ENCODE measurements around the gene ST8SIA2. TPM values are rescaled to one million over a fixed set of nuclear protein-coding genes. Genes with fewer than 3 reads are reported as not detected.

ST8SIA2 gene
- total and polyA plus RNA-seq, 3 donors from 2014 or later: 0.12 to 0.31 (median 0.24) TPM

- Histone ChIP-seq H3K4me3 (no peak overlapping the region), H3K27ac (no peak overlapping the region), H3K27me3 (no peaks in the 10 kb centered on the region), H3K4me1 (no peaks in the 10 kb centered on the region), H3K9me3 (no peaks in the 10 kb centered on the region), H3K36me3 (ENCODE audit: low read depth, missing control alignments) (no peaks in the 10 kb centered on the region)
- 64 to 68% methylated on average over 17 to 26 of the region's 26 CpGs for WGBS, 2 donors
- intact Hi-C loops (cut with DNase I; ENCODE audit: low total_unique reads): no loop called here
- no peak for DNase-seq
- TF ChIP-seq POLR2A (IDR thresholded peaks at IDR 0.05) (no peak), CTCF (IDR thresholded peaks at IDR 0.05) (no peak)
Observed at GRCh38 chr15:92400980-92401787, 7.5 kb downstream of the ST8SIA2 start.

GRCh38 chr15:92402751-92403150 is 9.1 kb downstream of the ST8SIA2 start:
- 78 to 86% methylated on average over 5 of the region's 5 CpGs for WGBS, 2 donors

GRCh38 chr15:92405942-92406341 is 12.3 kb downstream of the ST8SIA2 start:
- 91 to 93% methylated on average over 5 of the region's 5 CpGs for WGBS, 2 donors
- no peaks in the 10 kb centered on the region for H3K36me3 ChIP-seq (ENCODE audit: low read depth, missing control alignments)
- no peaks in the 10 kb centered on the region for H3K27me3 ChIP-seq
- no peak overlapping the region for H3K27ac ChIP-seq
- H3K9me3 ChIP-seq: no peaks in the 10 kb centered on the region
- no peak overlapping the region for H3K4me3 ChIP-seq
- TF ChIP-seq CTCF (IDR thresholded peaks at IDR 0.05) (no peak), POLR2A (IDR thresholded peaks at IDR 0.05) (no peak)
- no peaks in the 10 kb centered on the region for H3K4me1 ChIP-seq
- no peak for DNase-seq
- intact Hi-C loops (cut with DNase I; ENCODE audit: low total_unique reads): no loop called here

More at GRCh38 chr15:92402751-92403150, 9.1 kb downstream of the ST8SIA2 start:
- H3K36me3 ChIP-seq (ENCODE audit: low read depth, missing control alignments): no peaks in the 10 kb centered on the region
- no peak overlapping the region for H3K4me3 ChIP-seq
- no peaks in the 10 kb centered on the region for H3K4me1 ChIP-seq
- intact Hi-C loops (cut with DNase I; ENCODE audit: low total_unique reads): no loop called here
- H3K27ac ChIP-seq: no peak overlapping the region
- no peaks in the 10 kb centered on the region for H3K27me3 ChIP-seq
- TF ChIP-seq CTCF (IDR thresholded peaks at IDR 0.05) (no peak), POLR2A (IDR thresholded peaks at IDR 0.05) (no peak)
- no peak for DNase-seq
- no peaks in the 10 kb centered on the region for H3K9me3 ChIP-seq

- Histone ChIP-seq H3K27me3 (no peaks in the 10 kb centered on the region), H3K4me3 (no peak overlapping the region), H3K9me3 (no peaks in the 10 kb centered on the region), H3K36me3 (ENCODE audit: low read depth, missing control alignments) (no peaks in the 10 kb centered on the region), H3K4me1 (no peaks in the 10 kb centered on the region), H3K27ac (no peak overlapping the region)
- no peak for DNase-seq
- intact Hi-C loops (cut with DNase I; ENCODE audit: low total_unique reads): no loop called here
- TF ChIP-seq CTCF (IDR thresholded peaks at IDR 0.05) (no peak), POLR2A (IDR thresholded peaks at IDR 0.05) (no peak)
- 60 to 75% methylated on average over 4 to 6 of the region's 6 CpGs for WGBS, 2 donors
Observed at GRCh38 chr15:92407321-92407720, 13.6 kb downstream of the ST8SIA2 start.

GRCh38 chr15:92407916-92408315 is 14.2 kb downstream of the ST8SIA2 start:
- Histone ChIP-seq H3K9me3 (no peaks in the 10 kb centered on the region), H3K27me3 (no peaks in the 10 kb centered on the region), H3K4me3 (no peak overlapping the region), H3K36me3 (ENCODE audit: low read depth, missing control alignments) (no peaks in the 10 kb centered on the region), H3K4me1 (no peaks in the 10 kb centered on the region), H3K27ac (no peak overlapping the region)
- TF ChIP-seq POLR2A (IDR thresholded peaks at IDR 0.05): no peak
- TF ChIP-seq CTCF (IDR thresholded peaks at IDR 0.05): no peak
- DNase-seq: no peak
- WGBS, 2 donors: 78 to 84% methylated on average over 5 of the region's 5 CpGs
- intact Hi-C loops (cut with DNase I; ENCODE audit: low total_unique reads): no loop called here
